Measurements from ENCODE around the gene SCAF4. TPM values are rescaled to one million over a fixed set of nuclear protein-coding genes. Genes with fewer than 3 reads are reported as not detected.

Gene SCAF4
- total and polyA plus RNA-seq, 2 of the 8 experiments (the other 6 are each of a cell fraction or from before 2014, with no cell fraction given), result 28.9 to 55.1 TPM

DNA sequence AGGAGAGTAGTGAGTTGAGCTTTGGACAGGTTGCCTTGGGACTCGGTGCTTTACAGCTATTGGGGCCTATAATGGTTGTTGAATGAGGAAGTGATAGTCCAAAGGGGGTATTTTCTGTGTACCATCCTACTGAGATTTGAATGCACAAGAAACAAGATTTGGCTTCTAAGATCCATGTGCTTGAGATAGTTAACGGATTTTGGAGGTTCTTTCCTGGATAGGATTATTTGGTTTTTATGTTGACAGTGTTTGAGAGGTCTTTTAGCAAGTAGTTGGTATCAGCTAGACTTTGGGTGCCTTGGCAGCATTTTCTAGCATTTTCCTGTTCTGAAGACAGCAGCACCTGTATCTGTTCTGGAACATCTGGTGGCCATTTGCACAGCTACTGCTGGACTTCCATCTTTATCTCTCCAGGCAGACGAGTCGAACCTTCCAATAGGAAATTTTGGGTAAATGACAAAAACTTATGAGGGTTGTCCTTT is 3.6 kb upstream of the SCAF4 start:
- no peak for FAIRE-seq
- WGBS, 2 experiments (ENCODE audit: extremely low coverage in 1 of 2, insufficient coverage in 1 of 2, insufficient read length in 1 of 2, insufficient replicate concordance in 2 of 2, low coverage in 1 of 2, low lambda C conversion rate in 2 of 2, missing lambda C conversion rate in 1 of 2), result 87% methylated on average over 4 of the region's 4 CpGs; no CpG with 5 or more reads in 1 of the 2 experiments
- TF ChIP-seq E2F6 (IDR thresholded peaks at IDR 0.05) (no peak), POU5F1 (IDR thresholded peaks at IDR 0.05; ENCODE audit: low read depth, low read length) (no peak)

More for the DNA sequence above, 3.6 kb upstream of the SCAF4 start:
- ChIA-PET CTCF (ENCODE audit: partially characterized antibody) (no interaction called here), POLR2A (ENCODE audit: partially characterized antibody) (interaction anchor here (1.2 kb wide), 1 partner anchor 658 kb away, joined by 3 read pairs; no protein-coding TSS in a partner anchor)
- Histone ChIP-seq H3K4me1 (replicated peaks in 1 of 4; ENCODE audit: control insufficient read depth in 3 of 4, insufficient read depth in 4 of 4, low read length in 3 of 4) (peaks cover 4 to 13% (median 10%) of the 10 kb centered on the region in 4 experiments), H3K4me3 (ENCODE audit: extremely low read depth in 1 of 4, insufficient read depth in 2 of 4, low read depth in 3 of 4, low read length in 4 of 4) (no peak overlapping the region), H3K9ac (replicated peaks in 1 of 4; ENCODE audit: extremely low read depth in 1 of 4, low read depth in 3 of 4, low read length in 3 of 4) (no peak overlapping the region), H3K36me3 (ENCODE audit: control insufficient read depth in 2 of 4, insufficient read depth in 4 of 4, low read length in 3 of 4) (no peaks in the 10 kb centered on the region), H3K23me2 (ENCODE audit: low read depth, low read length) (0 out of 2 replicates have a peak, but pooled peaks cover 4% of the 10 kb centered on the region), H2BK15ac (ENCODE audit: low read length) (no peak overlapping the region), H3K9me3 (ENCODE audit: insufficient read depth in 2 of 2, low read depth in 1 of 2, low read length in 1 of 2) (no peaks in the 10 kb centered on the region), H3K4ac (replicated peaks; ENCODE audit: insufficient read length, low read depth, low read length) (no peak overlapping the region), H2AK5ac (ENCODE audit: low read depth, low read length) (no peak overlapping the region), H2BK12ac (ENCODE audit: low read depth, low read length) (no peak overlapping the region), H3K27me3 (replicated peaks in 1 of 4; ENCODE audit: control insufficient read depth in 3 of 4, extremely low read depth in 1 of 4, insufficient read depth in 3 of 4, low read length in 3 of 4) (no peaks in the 10 kb centered on the region), H4K91ac (replicated peaks; ENCODE audit: insufficient read length, low read length) (no peak overlapping the region), H4K8ac (ENCODE audit: extremely low read depth, insufficient read depth, low read length) (no peak overlapping the region), H3K23ac (ENCODE audit: insufficient read length) (no peak overlapping the region), H3K27ac (ENCODE audit: low read depth, low read length) (no peak overlapping the region), H3K14ac (ENCODE audit: insufficient read length) (no peak overlapping the region), H3K18ac (ENCODE audit: extremely low read depth, low read length) (no peak overlapping the region), H4K20me1 (replicated peaks in 1 of 2; ENCODE audit: control insufficient read depth in 1 of 2, insufficient read depth in 2 of 2, low read length in 2 of 2) (no peaks in the 10 kb centered on the region), H2BK20ac (ENCODE audit: low read length) (no peak overlapping the region), H2BK120ac (replicated peaks; ENCODE audit: low read depth, low read length) (no peak overlapping the region), H3K56ac (replicated peaks; ENCODE audit: insufficient read length, low read depth, low read length) (no peak overlapping the region), H3K4me2 (ENCODE audit: insufficient read depth in 1 of 2, low read depth in 2 of 2, low read length in 2 of 2) (no peak overlapping the region), H4K5ac (ENCODE audit: insufficient read length, low read depth, low read length) (no peak overlapping the region), H2BK5ac (ENCODE audit: low read depth, low read length) (no peak overlapping the region), H2AFZ (ENCODE audit: low read length) (no peak overlapping the region), H3K79me1 (ENCODE audit: low read depth, low read length) (0 out of 2 replicates have a peak, but pooled peaks cover 2% of the 10 kb centered on the region), H3K79me2 (ENCODE audit: control insufficient read depth in 1 of 2, insufficient read depth in 2 of 2, low read length in 2 of 2) (peaks cover 0 to 17% of the 10 kb centered on the region in 2 experiments; a peak in 2 of 4 replicates)
- DNase-seq (ENCODE audit: low read depth in 1 of 2, low spot score in 2 of 2), result no peak
